GM08714 (cell line): Measurements from ENCODE around the gene RGS9BP.
"Not testable (repeated sequence)": the region's sequence is repeated elsewhere in the genome, so short reads cannot be mapped to it uniquely, and the experiment has no call there.

Experiments
- H3K4me3 ChIP-seq: fragments of 200-500 bp; sonication (Bioruptor generic); 2 replicates; pipeline ENCODE4 v1.5.1; 2014; ENCODE audit warnings: mild to moderate bottlenecking, low read length, inconsistent platforms
- ZNF274 ChIP-seq: IDR thresholded peaks from 2 replicates; pipeline ENCODE4 v1.6.1; 2012; ENCODE audit warnings: mild to moderate bottlenecking, low read depth, low read length

RGS9BP gene

GRCh38 chr19:32676895-32677359, 1.3 kb downstream of the RGS9BP start:
- H3K4me3 ChIP-seq = no peak overlapping the region
- TF ChIP-seq ZNF274 = no peak

DNA sequence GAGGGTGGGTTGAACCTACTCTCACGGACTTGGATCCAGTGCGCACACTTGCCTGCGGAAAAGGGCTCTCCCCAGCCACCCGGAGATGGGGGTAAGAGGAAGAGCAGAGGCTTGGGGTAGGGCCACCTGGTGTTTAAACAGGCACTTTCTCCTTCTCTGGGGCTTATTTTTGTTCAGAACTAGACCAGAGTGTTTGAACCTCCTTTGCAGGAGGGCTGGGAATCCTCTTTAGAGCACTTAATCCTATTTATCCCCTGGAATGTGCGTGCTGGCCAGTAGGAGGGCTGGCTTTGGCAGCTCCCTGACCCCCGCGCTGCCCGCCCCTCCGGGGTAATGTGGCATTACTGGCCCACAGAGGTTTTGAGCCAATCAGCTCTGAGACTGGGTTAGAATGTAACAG, 2.0 kb downstream of the RGS9BP start:
- no peak overlapping the region for H3K4me3 ChIP-seq
- no peak for TF ChIP-seq ZNF274

GRCh38 chr19:32680986-32681385, 5.3 kb downstream of the RGS9BP start:
- no peak overlapping the region for H3K4me3 ChIP-seq
- no peak for TF ChIP-seq ZNF274

DNA sequence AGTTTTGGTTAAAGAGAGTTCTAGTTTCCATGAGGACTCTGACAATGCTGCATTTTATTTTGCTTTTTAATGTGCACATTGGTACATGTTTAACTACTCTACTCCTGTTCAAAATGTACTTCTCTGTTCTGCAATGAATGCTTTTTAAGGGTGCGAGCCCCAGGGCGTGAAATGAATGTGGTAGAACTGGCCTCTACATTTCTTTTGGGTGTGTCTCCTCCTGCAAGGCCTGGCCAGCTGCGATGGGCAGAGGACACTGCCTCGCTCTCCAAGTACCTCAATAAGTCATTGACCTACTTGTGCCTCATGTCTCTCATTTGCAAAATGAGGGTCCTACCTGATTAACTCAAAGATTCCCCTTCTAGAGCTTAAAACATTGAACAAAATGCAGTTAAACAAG, 6.7 kb downstream of the RGS9BP start:
- no peak for TF ChIP-seq ZNF274
- H3K4me3 ChIP-seq = no peak overlapping the region

DNA sequence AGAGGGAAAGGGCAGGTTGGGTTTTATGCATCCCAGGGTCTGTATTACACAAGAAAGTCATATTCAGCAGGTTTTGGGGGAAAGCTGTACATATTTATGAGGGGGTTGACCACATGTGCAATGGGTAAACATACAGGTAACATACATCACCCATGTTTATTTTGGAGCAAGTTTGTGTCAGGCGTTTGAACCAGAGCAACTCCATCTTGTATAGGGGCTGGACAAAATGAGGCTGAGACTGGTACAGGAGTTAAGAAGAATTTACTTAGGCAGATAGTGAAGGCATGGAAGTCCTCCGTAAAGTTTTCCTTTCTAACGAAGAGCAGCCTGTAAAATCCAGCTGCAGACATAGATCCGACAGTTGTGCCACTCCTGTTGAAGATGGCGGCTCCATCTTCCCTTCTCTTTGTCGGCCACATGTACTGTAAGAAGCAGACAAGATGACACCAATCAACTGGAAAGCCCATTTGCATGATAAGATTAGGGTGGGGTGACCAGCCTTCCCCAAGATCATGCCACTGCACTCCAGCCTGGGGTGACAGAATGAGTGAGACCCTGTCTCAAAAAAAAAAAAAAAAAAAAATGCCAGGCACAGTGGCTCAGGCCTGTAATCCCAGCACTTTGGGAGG, 11.3 kb downstream of the RGS9BP start:
- no peak overlapping the region for H3K4me3 ChIP-seq
- TF ChIP-seq ZNF274 = no peak

- no peak for TF ChIP-seq ZNF274
Measured at GRCh38 chr19:32687681-32688080, 12.0 kb downstream of the RGS9BP start.

DNA sequence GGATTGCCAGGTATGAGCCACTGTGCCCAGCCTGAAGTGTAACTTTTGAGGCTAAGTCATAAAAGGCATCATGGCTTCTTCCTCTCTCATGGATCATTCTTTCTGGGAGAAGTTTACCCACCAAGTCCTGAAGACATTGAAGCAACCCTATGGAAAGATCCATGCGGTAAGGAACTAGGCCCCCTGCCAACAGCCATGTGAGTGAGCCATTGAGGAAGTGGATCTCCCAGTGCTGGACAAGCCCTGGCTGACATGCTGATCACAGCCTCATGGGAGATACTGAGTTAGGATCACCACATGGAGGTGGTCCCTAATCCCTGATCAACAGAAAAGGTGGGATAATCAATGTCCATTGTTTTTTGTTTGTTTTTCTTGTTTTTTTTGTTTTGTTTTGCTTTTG, 12.7 kb downstream of the RGS9BP start:
- H3K4me3 ChIP-seq = no peak overlapping the region
- TF ChIP-seq ZNF274 = no peak

More at GRCh38 chr19:32687681-32688080, 12.0 kb downstream of the RGS9BP start:
- H3K4me3 ChIP-seq = no peak overlapping the region

DNA sequence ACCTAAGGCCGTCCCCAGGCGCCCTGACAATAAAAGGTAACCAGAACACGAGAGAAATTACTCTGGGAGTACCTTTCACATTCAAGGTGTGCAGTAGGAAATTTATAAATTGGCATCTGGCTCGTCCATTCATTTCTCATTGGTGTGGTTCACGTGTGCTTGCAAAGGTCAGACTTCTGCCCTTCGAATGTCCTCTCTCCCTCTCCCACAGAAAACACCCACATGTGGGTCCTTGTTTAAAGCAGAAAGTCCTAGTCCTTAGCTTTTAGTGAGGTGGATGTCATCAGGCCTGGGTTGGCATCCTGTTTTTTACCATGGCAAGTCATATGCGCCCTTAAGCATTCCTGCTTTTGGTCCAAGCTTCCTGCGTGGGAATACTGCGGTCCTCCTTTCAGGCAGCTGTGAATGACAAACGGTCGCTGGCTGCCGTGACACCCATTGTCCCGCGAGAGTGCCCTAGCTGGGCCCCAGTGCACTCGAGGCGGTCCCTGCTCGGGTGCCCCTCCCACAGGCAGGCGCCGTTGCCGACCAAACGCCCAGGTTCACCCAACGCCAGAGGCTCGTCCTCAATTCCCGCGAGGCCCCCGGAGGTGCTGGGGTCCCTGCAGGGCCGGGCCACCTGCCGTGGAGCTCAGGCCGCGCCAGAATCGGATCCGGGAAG, 15.8 kb downstream of the RGS9BP start, which contains the start of gene NUDT19:
TSS of gene NUDT19 (plus strand) at position 531 of the 661 bp plus-strand sequence. CDS start 140 bp downstream, outside the sequence.
- no peak for TF ChIP-seq ZNF274
- peak within 1 kb of the TSS; percentile 93 for H3K4me3 ChIP-seq

- no peak for TF ChIP-seq ZNF274
- H3K4me3 ChIP-seq = peak overlapping the region; percentile 93
Measured at GRCh38 chr19:32691952-32692726, 16.5 kb downstream of the RGS9BP start.

GRCh38 chr19:32692727-32693061, 17.0 kb downstream of the RGS9BP start:
- TF ChIP-seq ZNF274 = no peak
- H3K4me3 ChIP-seq = peak overlapping the region; percentile 93

GRCh38 chr19:32693151-32694108, 17.8 kb downstream of the RGS9BP start:
- H3K4me3 ChIP-seq = peak overlapping the region; percentile 93

DNA sequence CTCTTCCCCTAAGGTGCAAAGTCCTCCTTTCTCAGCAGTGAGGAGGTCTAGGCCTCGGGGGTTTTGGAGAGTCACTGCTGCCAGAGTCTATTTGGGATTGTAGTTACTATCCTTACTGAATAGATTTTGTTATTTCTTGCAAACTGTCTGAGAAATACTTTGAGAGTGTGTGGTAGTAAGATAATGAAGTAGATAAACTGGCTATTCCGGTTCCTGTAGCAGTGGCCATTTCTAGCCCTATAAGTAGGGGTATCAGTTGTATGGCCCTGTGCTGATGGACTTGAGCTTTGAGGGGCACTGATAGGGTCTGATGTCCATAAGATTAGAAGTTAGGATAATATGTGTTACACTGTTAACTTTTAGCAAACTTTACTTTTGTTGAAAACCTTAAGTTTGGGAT, 18.7 kb downstream of the RGS9BP start:
- peak overlapping the region; percentile 93 for H3K4me3 ChIP-seq

DNA sequence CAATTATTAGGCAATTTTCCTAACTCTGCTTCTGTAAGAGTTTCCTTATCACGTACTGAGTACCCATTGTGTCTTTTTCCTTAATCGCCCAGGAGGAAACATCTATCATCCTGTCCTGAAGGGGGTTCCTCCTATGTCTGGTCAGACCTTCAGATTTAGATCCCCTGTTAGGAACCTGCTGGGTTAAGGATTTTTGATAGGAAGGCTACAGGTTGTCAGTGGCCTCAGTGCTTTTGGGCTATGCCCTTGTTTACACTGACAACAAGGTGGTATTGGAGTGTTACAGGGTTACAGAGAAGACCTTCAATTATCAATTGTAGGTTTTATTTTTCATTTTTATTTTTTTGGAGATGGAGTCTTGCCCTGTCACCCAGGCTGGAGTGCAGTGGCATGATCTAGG, 19.2 kb downstream of the RGS9BP start:
- H3K4me3 ChIP-seq = not testable (repeated sequence)

- H3K4me3 ChIP-seq = not testable (repeated sequence)
Measured at GRCh38 chr19:32695506-32695905, 19.9 kb downstream of the RGS9BP start.

- not testable (repeated sequence) for H3K4me3 ChIP-seq
Measured at GRCh38 chr19:32696771-32697170, 21.1 kb downstream of the RGS9BP start.

- not testable (repeated sequence) for H3K4me3 ChIP-seq
Measured at GRCh38 chr19:32700129-32700528, 24.5 kb downstream of the RGS9BP start.
